Measurements from ENCODE around the gene PAQR5.
A peak's percentile ranks its signal among the peaks of the same experiment; 100 is the strongest.
"Not testable (repeated sequence)": the region's sequence is repeated elsewhere in the genome, so short reads cannot be mapped to it uniquely, and the experiment has no call there.

Gene PAQR5

GRCh38 chr15:69297642-69298353, 914 bp upstream of the PAQR5 start:
- H3K27ac ChIP-seq = peak overlapping the region; percentile 44; the same call in 1 of the 2 replicates
- TF ChIP-seq CTCF (conservative IDR thresholded peaks at IDR 0.05) = no peak

GRCh38 chr15:69298354-69298696, 387 bp upstream of the PAQR5 start:
- H3K27ac ChIP-seq = peak overlapping the region; percentile 44; the same call in 1 of the 2 replicates

GRCh38 chr15:69299451-69299886, 757 bp downstream of the PAQR5 start:
- peak overlapping the region; percentile 44; the same call in 1 of the 2 replicates for H3K27ac ChIP-seq
- no peak for TF ChIP-seq CTCF (conservative IDR thresholded peaks at IDR 0.05)

More at GRCh38 chr15:69298354-69298696, 387 bp upstream of the PAQR5 start:
- TF ChIP-seq CTCF (conservative IDR thresholded peaks at IDR 0.05) = no peak

GRCh38 chr15:69299943-69300588, 1.4 kb downstream of the PAQR5 start:
- TF ChIP-seq CTCF (conservative IDR thresholded peaks at IDR 0.05) = no peak
- H3K27ac ChIP-seq = no peak overlapping the region

- H3K27ac ChIP-seq = not testable (repeated sequence)
These were observed 2.4 kb downstream of the PAQR5 start for GRCh38 chr15:69301101-69301500.

GRCh38 chr15:69302087-69302486, 3.4 kb downstream of the PAQR5 start:
- H3K27ac ChIP-seq = not testable (repeated sequence)

- no peak for TF ChIP-seq CTCF (conservative IDR thresholded peaks at IDR 0.05)
- H3K27ac ChIP-seq = no peak overlapping the region
These were observed 4.2 kb downstream of the PAQR5 start for GRCh38 chr15:69302929-69303328.

- 0 out of 2 replicates have a peak, but pooled peaks have one; percentile 17 for TF ChIP-seq CTCF (conservative IDR thresholded peaks at IDR 0.05)
- H3K27ac ChIP-seq = no peak overlapping the region
These were observed 4.8 kb downstream of the PAQR5 start for GRCh38 chr15:69303337-69304181.

All from VCaP (cell line).